ENCODE results near the gene TNPO1. TPM values are rescaled to one million over a fixed set of nuclear protein-coding genes. Genes with fewer than 3 reads are reported as not detected.
A peak's percentile ranks its signal among the peaks of the same experiment; 100 is the strongest.

TNPO1 gene
- polyA plus RNA-seq, 3 donors, result 90.1 to 99.8 (median 95.0) TPM

DNA sequence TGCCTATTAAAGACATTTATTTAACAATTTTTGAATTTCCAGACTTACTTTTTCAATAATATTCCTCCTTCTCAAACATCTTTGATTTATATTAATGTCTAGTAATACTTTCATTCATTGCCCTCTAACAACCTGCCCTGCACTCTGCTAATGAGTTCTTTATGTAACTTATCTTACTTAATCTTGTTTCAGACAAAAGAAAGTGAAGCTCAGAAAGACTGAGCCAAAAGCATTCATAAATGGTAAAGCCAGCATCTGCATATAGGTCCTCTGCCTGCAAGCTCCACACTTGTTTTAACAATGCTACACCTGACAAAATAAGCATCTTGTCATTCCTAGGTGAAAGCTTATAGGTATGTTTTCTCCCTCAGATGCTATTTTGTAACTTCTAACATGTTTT is 2.4 kb upstream of the TNPO1 start:
- no peak for DNase-seq (ENCODE audit: extremely low read depth in 1 of 11, low read depth in 9 of 11, low spot score in 4 of 11)

DNA sequence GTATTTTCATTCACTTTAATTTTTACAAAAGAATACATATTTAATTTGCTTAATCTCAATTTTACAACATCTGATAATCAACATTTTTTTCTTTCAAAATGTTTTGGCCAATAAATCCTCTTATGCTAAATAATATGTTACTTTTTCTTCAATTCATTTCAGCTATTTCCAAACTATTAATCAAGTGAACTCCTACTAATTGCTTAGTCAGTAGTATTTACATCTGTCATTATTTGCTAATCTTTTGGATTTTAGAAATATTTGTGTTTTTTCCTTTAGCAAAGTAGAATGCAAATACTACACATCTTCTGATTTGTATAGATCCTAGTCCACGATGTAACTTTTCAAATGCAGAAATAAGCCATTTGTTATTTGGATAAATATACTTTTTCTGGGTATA is 1.6 kb upstream of the TNPO1 start:
- DNase-seq (ENCODE audit: extremely low read depth in 1 of 11, low read depth in 9 of 11, low spot score in 4 of 11), result no peak

DNA sequence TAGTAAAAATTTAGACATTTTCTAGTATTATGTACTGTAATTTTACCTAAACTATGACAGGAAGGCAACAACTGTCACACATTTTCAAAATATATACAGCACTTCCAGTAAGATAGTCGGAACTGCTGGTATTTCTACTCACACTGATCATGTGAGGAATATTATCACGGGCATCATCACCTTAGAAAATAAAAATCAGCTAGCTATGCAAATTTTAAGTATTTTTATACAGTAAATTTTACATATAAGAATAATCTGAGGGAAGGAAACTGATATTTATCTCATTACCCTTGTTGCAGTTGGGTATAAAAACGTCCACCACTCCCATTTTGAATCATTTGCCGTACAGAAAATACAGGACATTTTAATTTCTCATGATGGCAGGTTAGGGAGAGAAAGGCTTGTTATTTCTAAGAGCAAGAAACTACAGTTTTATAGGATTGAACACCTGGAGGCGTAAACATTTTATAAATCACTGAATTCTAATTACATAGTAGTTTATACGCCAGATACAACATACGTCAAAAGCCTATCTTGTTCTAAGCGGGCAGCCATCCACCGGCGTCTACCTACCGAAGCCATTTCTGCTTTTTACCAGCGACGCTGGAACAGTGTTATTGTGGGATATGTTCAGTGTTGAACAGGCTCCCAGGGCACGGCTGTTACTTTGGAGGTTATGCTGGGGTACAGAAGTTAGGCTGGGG is 729 bp upstream of the TNPO1 start:
- peak in 4 of 11 donors; percentile 22 to 60 (median 45) for DNase-seq (ENCODE audit: extremely low read depth in 1 of 11, low read depth in 9 of 11, low spot score in 4 of 11)

DNA sequence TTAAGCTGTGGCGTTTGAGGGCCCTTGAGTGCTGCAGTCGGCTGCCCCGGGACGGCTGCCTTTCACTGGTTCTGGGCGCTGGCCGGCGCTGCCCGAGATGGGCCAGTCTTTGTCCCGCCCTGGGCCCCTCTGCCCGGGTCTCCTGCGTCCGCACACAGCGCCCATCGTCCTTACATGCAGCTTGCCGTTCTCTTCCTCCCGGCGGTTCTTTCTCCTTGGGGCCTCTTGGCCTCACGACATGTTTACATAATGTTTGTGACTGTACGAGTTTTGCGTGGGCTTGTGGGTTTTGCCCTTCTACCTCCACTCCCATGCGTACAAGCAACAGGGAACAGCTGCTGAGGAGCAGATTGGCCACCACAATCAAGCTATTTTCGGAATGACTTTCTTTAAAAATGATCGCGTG is 618 bp downstream of the TNPO1 start:
- peak in 7 of 11 donors; percentile 38 to 61 (median 54) for DNase-seq (ENCODE audit: extremely low read depth in 1 of 11, low read depth in 9 of 11, low spot score in 4 of 11)

DNA sequence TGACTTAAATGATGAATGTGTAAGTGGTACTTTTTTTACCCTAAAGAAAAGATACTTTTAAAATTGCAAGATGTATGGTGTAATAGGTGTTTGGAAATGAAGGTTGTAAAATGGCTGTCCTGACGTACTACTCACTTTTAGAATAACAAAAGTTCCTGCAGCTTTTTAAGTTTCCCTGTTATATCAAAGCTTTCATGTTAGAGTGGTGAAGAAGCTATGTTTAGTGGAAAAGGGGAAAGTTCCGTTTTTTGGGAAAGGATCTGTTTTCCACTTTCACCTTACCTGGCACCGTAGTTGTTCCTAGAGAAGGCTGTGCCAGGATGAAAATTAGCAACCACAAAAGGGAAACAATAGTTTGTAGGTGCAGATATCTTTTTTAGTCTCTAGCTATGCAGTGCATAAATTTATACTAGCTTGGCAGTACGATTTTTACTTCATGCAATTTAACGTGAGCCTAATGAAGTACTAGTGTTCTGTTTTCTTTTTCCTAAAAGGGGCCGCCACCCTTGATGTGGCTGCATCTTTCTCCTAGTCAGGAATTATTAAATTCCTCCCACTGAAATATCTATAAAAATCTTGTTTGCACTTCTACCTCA is 1.3 kb downstream of the TNPO1 start:
- DNase-seq (ENCODE audit: extremely low read depth in 1 of 11, low read depth in 9 of 11, low spot score in 4 of 11), result peak in 4 of 11 donors; percentile 10 to 42 (median 30)

DNA sequence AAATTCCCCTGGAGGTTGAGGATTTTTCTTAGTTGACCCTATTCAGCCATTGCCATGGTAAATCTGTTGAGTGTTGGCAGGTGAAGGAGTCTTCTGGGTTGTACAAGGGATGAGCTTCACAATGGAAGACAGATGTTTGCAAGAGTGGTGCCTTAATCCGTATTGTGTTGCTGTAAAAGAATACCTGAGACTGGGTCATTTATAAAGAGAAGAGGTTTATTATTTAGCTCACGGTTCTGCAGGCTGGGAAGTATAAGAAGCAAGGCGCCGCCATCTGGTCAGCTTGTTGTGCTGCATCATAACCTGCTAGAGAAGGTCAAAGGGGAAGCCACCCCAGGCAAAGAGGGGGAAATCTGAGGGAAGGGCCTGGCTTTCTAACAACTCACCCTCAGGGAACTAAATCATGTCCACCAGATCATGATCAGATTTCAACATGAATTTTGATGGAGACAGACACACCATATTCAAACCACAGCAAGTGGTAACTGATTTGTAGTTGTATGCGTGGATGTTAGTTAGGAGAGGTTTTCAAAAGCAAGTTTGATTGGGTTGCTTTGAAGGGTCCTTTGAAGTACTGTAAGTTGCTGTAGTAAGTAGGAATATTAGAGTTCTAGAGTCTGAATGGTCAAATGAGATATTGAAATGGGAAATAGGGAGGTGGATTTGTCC is 2.5 kb downstream of the TNPO1 start:
- peak in 8 of 11 donors; percentile 39 to 57 (median 48) for DNase-seq (ENCODE audit: extremely low read depth in 1 of 11, low read depth in 9 of 11, low spot score in 4 of 11)

DNA sequence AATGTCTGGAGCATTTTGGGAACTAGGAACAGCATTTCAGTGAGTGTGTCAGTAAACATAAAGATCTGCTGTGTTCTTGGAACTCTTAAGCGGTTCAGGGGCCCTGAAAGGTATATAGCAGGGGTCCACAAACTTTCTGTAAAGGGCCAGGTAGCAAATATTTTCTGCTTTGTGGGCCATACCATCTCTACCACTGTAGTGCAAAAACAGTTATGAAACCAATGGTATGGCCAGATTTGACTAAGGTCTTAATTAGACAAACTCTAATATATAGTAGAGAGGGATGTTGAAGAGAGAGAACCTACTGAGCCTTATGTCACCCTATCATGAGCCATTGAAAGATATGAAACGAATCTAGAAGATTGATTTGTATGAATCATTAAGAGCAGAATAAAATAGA is 5.3 kb downstream of the TNPO1 start:
- DNase-seq (ENCODE audit: extremely low read depth in 1 of 11, low read depth in 9 of 11, low spot score in 4 of 11), result no peak

DNA sequence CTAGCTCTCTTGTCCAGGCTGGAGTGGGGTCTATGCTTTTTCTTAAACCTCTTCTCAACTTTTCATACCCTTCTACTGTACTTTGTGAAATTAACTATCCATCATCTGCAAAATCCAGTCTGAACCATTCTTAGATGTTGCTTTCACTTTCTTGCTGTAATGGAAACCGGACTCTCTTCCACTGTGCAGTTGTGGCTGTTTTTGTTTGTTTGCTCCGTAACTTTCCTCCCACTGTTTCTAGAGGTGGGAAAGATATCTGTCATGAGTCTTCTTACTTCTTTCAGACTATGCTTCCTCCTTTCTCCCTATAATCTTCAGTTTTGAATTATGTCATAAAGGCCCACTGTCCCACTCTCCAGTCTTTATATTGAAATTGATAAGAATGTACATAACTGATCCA is 6.5 kb downstream of the TNPO1 start:
- no peak for DNase-seq (ENCODE audit: extremely low read depth in 1 of 11, low read depth in 9 of 11, low spot score in 4 of 11)

DNA sequence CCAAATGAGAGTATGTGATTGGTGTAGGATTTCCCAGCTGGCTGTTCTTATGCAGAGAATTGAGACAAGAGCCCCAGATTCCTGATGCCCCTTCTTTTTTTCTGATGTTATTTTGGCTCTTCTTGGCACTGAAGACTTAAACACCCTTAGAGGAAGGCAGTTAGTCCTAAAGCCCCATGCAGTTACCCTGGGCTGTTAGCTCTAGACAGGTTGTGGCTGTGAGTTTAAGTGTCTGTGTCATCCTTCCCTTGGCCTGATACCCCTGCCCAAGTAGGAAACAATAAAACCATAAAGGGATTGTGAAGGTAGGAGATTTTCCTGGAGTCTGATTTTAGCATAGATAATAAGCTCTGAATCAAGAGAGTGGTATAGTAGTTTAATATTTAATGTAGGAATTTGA is 13.2 kb downstream of the TNPO1 start:
- no peak for DNase-seq (ENCODE audit: extremely low read depth in 1 of 11, low read depth in 9 of 11, low spot score in 4 of 11)

DNA sequence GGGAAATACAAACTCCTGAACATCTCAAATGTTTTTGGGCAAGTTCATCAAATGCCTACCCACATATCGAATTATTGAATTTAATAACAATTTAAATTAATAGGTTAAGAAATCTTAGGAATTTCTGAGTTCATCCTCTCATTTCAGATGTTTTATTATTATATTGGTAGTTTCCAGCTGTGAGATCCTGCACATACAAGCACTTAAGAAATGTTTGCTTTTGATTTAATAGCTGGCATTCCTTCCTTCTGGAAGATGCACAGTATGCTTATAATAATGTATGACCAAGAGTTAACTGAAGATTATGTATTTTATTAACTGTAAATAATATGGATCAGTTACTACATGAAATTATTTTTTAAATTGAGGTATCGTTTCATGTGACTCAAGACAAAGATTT is 13.9 kb downstream of the TNPO1 start:
- no peak for DNase-seq (ENCODE audit: extremely low read depth in 1 of 11, low read depth in 9 of 11, low spot score in 4 of 11)

DNA sequence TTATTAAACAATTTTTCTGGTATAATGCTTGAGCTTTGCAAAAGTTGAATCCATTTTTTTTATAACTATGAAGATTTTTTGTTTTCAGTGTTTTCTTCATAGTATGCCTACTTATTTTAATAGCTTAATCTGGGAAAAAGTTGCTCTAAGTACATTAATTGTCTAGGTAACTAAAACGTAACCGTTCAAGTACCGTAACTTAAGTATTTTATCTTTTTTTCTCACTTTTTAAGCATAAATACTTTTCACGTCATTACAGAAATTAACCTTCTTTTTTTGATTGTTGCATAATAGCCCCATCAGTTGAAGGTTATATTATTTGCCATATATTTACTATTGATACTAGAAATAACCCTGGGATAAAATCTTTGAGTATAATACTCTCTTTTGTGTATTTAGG is 15.2 kb downstream of the TNPO1 start:
- DNase-seq (ENCODE audit: extremely low read depth in 1 of 11, low read depth in 9 of 11, low spot score in 4 of 11), result no peak

DNA sequence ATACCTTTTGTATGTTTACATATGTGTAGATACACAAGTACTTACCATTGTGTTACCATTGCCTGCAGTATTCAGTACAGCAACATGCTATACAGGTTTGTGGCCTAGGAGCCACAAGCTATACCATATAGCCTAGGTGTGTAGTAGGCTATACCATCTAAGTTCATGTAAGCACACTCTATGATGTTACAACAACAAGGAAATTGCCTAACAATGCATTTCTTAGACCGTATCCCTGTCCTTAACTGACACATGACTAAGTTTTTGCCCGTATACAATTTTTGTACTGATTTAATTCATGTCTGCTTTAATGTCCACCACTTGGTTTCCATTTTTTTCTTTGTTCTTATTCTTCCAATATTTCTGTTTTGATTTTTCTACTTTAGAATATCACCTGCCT is 18.5 kb downstream of the TNPO1 start:
- no peak for DNase-seq (ENCODE audit: extremely low read depth in 1 of 11, low read depth in 9 of 11, low spot score in 4 of 11)

DNA sequence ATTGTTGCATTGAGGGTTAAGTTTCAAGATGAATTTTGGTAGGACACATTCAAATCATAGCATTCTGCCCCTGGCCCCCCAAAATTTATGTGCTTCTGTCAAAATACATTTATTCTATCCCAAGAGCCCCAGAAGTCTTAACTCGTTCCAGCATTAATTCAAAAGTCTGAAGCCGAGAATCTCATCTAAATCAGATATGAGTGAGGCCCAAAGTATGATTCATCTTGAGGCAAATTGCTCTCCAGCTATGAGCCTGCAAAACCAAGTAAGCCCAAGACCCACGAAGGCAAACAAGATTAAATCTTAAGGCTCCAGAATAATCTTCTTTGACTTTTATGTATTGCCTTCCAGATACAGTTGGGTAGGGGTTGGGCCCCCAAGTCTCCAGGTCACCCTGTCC is 19.2 kb downstream of the TNPO1 start:
- DNase-seq (ENCODE audit: extremely low read depth in 1 of 11, low read depth in 9 of 11, low spot score in 4 of 11), result no peak

DNA sequence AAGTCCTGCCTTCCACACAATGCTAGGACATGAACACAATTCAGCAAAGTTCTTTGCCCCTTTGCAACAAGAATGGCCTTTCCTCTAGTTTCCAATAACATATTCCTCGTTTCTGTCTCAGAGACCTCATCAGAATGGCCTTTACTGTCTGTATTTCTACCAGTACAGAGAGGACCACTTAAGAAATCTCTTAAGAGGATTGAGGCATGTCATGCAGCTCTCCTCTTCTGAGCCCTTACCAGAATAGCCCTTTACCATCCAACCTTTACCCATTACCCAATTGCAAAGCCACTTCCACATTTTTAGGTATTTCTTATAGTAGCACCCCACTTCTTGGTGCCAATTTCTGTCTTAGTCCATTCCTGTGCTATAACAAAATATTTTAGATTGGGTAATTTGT is 20.3 kb downstream of the TNPO1 start:
- DNase-seq (ENCODE audit: extremely low read depth in 1 of 11, low read depth in 9 of 11, low spot score in 4 of 11), result no peak

DNA sequence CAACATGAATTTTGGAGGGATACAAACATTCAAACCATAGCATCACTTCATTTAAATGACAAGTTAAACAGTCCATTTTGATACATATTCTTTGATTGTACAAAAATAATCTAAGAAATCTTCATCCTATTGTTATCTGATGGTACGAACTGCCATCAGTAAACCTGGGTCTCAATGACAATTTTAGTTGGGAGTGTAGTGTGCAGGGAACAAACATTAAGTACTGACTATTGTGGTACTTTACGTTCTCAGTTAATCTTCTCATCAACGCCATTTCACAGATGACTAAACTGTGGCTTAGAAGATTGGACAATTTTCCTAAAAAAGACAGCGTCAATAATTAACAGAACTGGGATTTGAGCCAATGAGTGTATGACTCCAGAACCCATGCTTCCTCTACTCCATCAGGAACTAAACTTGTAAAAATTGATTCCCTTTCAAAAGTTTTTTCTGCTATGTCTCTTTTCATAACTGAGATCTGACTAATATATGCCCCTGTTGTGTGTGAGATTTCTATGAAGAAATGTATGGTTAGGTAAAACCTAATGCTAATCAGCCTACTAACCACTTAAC is 21.1 kb downstream of the TNPO1 start:
- DNase-seq (ENCODE audit: extremely low read depth in 1 of 11, low read depth in 9 of 11, low spot score in 4 of 11), result no peak

DNA sequence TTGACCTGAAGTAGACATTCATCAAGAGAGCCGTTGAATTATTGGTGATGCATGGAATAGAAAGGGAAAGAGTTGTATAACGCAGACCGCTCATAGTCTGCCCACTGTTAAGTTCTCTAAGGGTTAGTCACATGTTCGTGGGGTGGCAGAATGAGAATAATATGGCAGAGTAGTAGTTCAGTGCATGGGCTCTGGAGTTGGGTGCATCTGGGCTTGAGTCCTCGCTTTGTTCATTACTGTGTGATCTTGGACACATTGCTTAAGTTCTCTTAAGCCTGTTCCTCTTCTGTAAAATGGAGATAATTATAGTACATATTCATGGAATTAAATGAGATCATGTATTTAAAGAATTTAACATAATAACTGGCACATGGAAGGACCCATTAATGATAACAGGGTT is 23.6 kb downstream of the TNPO1 start:
- DNase-seq (ENCODE audit: extremely low read depth in 1 of 11, low read depth in 9 of 11, low spot score in 4 of 11), result no peak

DNA sequence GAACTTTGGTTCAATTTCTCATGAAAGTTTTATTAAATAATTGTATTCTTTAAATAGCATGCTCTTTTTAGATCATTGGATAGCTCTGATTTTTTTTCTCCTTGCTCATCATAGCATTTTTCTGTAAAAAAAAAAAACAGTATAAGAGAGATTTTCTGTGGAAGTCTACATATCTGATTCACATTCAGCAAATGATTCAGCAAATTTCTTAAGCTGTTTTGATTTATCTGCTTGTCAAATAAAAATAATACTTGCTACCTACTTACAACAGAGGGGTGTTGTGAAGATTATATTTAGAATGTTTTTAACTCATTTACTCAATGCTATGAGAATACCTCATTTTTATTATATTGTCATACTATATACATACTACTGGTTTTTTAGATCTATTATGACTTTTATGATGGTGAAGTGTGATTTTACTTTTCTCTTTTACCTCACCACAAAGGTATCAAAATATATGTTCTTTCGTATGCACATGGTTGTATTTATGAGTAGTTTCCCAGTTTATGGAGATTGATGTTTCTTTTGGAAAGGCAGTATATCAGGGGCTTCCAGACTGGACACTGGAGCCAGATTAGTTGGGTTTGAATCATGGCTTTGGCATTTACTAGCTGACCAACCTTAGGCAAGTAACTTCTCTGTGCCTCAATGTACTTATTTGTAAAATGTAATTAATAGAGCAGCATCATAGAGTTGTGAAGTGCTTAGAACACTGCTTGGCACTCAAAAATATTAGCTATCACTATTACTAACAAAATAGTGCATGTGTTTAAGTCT is 25.5 kb downstream of the TNPO1 start:
- DNase-seq (ENCODE audit: extremely low read depth in 1 of 11, low read depth in 9 of 11, low spot score in 4 of 11), result no peak

DNA sequence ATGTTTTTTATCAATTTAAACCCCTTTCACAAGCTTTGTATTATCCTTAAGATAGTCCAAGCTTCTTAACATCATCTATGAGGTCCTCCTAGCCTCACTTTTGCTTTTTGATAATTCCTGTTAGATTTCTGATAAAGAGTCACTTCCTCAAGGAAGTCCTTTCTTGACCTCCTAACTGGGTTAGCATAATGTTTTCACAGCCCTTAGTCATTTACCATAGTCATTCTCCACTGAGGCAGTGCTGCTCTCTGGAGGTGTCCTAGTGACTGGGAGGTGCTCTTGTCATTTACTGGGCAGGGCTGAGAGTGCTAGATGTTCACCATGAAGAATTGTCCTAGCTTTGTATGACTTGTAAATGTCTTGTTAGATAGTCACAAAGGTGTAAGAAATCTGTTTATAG is 26.4 kb downstream of the TNPO1 start:
- DNase-seq (ENCODE audit: extremely low read depth in 1 of 11, low read depth in 9 of 11, low spot score in 4 of 11), result no peak

DNA sequence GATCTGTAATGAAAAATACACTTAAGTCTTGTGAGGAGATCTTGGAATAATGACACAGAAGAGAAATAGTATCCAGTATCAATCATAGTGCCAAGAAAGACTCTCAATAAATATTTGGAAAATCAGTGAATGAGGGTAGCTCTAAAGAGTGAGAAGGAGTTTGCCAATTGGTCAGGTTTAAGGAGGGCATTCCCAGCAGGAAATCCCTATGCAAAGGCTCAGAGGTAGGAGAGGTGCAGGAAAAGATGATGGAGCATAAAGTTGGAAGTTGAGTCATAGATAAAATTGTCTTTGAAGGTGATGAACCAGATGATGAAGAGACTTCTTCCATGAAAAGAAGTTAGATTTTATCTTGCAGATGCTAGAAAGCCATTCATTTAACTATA is 27.8 kb downstream of the TNPO1 start:
- DNase-seq (ENCODE audit: extremely low read depth in 1 of 11, low read depth in 9 of 11, low spot score in 4 of 11), result no peak

DNA sequence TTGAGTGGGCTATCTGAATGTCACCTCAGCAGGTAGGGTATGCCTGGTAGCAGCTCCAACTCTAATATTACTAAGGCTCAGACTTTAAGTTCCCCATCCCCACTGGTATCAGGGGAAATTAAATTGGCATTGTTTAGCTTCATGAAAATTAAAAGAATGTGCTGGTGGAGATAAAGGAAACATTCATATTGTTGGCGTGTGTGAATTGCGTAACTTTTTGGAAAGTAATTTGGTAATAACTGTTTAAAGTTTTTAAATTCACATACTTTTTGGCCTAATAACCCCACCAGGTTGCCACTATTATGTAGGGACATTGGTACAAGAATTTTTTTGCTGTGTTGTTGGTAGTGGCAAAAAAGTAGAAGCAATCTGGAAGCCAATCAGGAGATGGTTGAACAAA is 29.4 kb downstream of the TNPO1 start:
- no peak for DNase-seq (ENCODE audit: extremely low read depth in 1 of 11, low read depth in 9 of 11, low spot score in 4 of 11)

Data from renal cortex interstitium (tissue), 11 donors.